ENCODE measurements around the gene SELL. TPM values are rescaled to one million over a fixed set of nuclear protein-coding genes. Genes with fewer than 3 reads are reported as not detected.
A peak's percentile ranks its signal among the peaks of the same experiment; 100 is the strongest.

The SELL gene
- 10 to 100 TPM in 1 of 9 donors, 1 to 10 TPM in 8; 1.3 to 10.6 (median 2.4) TPM for total RNA-seq
- 1 to 10 TPM in 1 of 2 donors, under 1 TPM in 1; 0.34 to 1.6 TPM for polyA plus RNA-seq
- long read RNA-seq, donor 1 = 0 reads
- long read RNA-seq, donor 2, partial matches to known transcripts = 0 of 4 reads
- long read RNA-seq, donor 2, other reads (novel, unspliced or antisense) = 0 of 4 reads
- long read RNA-seq, donor 3, partial matches to known transcripts = 0 of 2 reads
- long read RNA-seq, donor 3, other reads (novel, unspliced or antisense) = 0 of 2 reads

DNA sequence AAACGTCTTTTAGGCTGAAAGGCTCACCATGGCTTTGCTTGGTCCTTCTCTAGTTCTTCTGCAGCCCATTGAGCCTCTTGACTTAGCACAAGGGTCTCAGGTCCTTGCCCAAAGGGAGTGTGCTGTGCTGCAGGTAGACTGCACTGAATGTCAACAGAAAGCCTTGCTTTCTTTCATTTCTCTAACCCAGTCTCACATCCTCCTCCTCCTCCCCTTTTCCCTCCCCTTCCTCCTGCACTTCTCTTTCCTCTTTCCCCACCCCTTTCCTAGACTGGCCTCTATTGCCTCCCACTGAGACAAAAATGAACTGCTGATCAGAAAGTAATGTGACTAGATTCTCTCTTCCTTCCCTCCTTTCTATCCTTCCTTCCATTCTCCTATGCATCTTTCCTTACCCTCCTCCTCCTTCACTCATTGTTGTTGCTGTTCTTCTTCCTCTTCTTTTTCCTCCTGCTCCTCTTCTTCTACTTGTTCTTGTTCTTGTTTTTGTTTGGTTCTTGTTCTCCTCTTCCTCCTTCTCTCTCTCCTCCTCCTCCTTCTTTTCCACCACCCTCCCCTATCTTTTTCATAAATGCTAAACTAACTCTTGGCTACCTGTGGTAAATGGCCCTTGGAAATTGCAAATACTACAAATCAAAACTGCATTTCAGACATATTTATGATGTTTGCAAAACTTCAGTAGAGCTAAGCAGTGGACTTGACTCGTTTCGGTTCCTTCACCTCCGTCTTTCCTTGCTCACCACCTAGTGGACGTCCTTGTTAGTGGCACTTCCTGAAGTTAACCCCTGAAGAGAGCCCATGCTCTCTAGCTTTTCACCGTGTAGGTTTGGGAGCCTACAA is at the start of gene SELL:
Gene SELL, minus strand, starts transcription at position 152 of the 840 bp plus-strand sequence. Its CDS starts 122 bp downstream, at position 30.
- H3K4me3 ChIP-seq = peak within 1 kb of the TSS in 9 of 12 donors; percentile 18 to 52 (median 40)
- peaks cover 0 to 1% (median 0%) of the 10 kb centered on the region in 9 donors for H3K36me3 ChIP-seq
- intact Hi-C loops (cut with DNase I) = loop anchor here in 9 of 10 donors (1.0 to 5.0 kb wide), 8 partner anchors 96 to 164 kb away; partner anchors contain the start of gene F5 (in 1 of the 9)
- ATAC-seq = peak; percentile 86 to 96 (median 89)
- TF ChIP-seq POLR2A (IDR thresholded peaks at IDR 0.05) = no peak
- TF ChIP-seq, protein P1, sequence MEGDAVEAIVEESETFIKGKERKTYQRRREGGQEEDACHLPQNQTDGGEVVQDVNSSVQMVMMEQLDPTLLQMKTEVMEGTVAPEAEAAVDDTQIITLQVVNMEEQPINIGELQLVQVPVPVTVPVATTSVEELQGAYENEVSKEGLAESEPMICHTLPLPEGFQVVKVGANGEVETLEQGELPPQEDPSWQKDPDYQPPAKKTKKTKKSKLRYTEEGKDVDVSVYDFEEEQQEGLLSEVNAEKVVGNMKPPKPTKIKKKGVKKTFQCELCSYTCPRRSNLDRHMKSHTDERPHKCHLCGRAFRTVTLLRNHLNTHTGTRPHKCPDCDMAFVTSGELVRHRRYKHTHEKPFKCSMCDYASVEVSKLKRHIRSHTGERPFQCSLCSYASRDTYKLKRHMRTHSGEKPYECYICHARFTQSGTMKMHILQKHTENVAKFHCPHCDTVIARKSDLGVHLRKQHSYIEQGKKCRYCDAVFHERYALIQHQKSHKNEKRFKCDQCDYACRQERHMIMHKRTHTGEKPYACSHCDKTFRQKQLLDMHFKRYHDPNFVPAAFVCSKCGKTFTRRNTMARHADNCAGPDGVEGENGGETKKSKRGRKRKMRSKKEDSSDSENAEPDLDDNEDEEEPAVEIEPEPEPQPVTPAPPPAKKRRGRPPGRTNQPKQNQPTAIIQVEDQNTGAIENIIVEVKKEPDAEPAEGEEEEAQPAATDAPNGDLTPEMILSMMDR (IDR thresholded peaks at IDR 0.05) = peak; percentile 58 to 81 (median 74)
- peak within 1 kb of the TSS in 3 of 12 donors; percentile 25 to 55 (median 39) for H3K27ac ChIP-seq
- WGBS, 4 donors = 8 to 16% (median 10%) methylated on average over 6 of the region's 6 CpGs
- H3K9me3 ChIP-seq = peaks cover 0 to 25% (median 4%) of the 10 kb centered on the region in 12 donors
- DNase-seq = peak in 4 of 5 donors; percentile 48 to 59 (median 52)
- H3K27me3 ChIP-seq = peaks cover 0 to 12% (median 0%) of the 10 kb centered on the region in 9 donors
- H3K4me1 ChIP-seq = peaks cover 0 to 25% (median 0%) of the 10 kb centered on the region in 12 donors

DNA sequence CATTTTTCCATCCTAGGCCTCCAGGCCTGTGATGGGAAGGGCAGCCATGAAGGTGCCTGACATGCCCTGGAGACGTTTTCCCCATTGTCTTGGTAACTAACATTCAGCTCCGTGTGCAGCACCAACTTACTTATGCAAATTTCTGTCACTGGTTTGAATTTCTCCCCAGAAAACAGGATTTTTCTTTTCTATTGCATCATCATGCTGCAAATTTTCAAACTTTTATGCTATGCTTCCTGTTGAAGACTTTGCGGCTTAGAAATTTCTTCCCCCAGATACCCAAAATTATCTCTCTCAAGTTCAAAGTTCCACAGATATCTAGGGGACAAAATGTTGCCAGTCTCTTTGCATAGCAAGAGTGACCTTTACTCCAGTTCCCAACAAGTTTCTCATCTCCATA is 47.6 kb upstream of the SELL start:
- no peak for TF ChIP-seq POLR2A (IDR thresholded peaks at IDR 0.05)
- TF ChIP-seq, protein P1 (IDR thresholded peaks at IDR 0.05) = no peak
- Histone ChIP-seq H3K9me3 (no peaks in the 10 kb centered on the region), H3K27me3 (peaks cover 0 to 7% (median 0%) of the 10 kb centered on the region in 9 donors), H3K27ac (no peak overlapping the region), H3K4me1 (no peaks in the 10 kb centered on the region), H3K4me3 (no peak overlapping the region), H3K36me3 (no peaks in the 10 kb centered on the region)
- WGBS, 4 donors = 79 to 93% (median 89%) methylated on average over 3 of the region's 3 CpGs
- no peak for ATAC-seq
- intact Hi-C loops (cut with DNase I) = loop anchor here in 1 of 10 donors (10.0 kb wide), 1 partner anchor 1146 kb away; no protein-coding TSS in a partner anchor
- DNase-seq = no peak

GRCh38 chr1:169753549-169753948 is 42.1 kb upstream of the SELL start:
- peaks cover 0 to 5% (median 0%) of the 10 kb centered on the region in 9 donors for H3K27me3 ChIP-seq
- 72 to 76% (median 73%) methylated on average over 4 of the region's 4 CpGs for WGBS, 4 donors
- no peak for ATAC-seq
- intact Hi-C loops (cut with DNase I) = loop anchor here in 1 of 10 donors (10.0 kb wide), 1 partner anchor 1151 kb away; no protein-coding TSS in a partner anchor
- no peaks in the 10 kb centered on the region for H3K36me3 ChIP-seq
- DNase-seq = no peak
- no peaks in the 10 kb centered on the region for H3K9me3 ChIP-seq
- no peaks in the 10 kb centered on the region for H3K4me1 ChIP-seq
- no peak overlapping the region for H3K27ac ChIP-seq
- no peak for TF ChIP-seq POLR2A (IDR thresholded peaks at IDR 0.05)
- TF ChIP-seq, protein P1 (IDR thresholded peaks at IDR 0.05) = no peak
- no peak overlapping the region for H3K4me3 ChIP-seq

All from heart left ventricle (tissue), 16 donors.